Endodermal cell (in vitro differentiated cells): ENCODE measurements around the gene SUFU. TPM values are rescaled to one million over a fixed set of nuclear protein-coding genes. Genes with fewer than 3 reads are reported as not detected.
A peak's percentile ranks its signal among the peaks of the same experiment; 100 is the strongest.

Source experiments
- DNase-seq: peaks from one replicate; pipeline ENCODE4 v3.0.0-alpha.2; 2017
- H3K27ac ChIP-seq: 2 replicates; pipeline ENCODE4 v1.5.1; 2013; ENCODE audit warnings: mild to moderate bottlenecking, low read depth, low read length, moderate library complexity
- H3K27me3 ChIP-seq: 2 replicates; pipeline ENCODE4 v1.6.1; 2013; ENCODE audit warnings: mild to moderate bottlenecking, low read length, moderate library complexity; ENCODE audit not compliant: insufficient read depth, control insufficient read depth, poor library complexity, severe bottlenecking
- H3K36me3 ChIP-seq: 2 replicates; pipeline ENCODE4 v1.7.0; 2013; ENCODE audit warnings: mild to moderate bottlenecking, low read length, moderate library complexity; ENCODE audit not compliant: control insufficient read depth, insufficient read depth
- H3K4me1 ChIP-seq: one replicate; pipeline ENCODE4 v1.7.0; 2013; ENCODE audit warnings: low read length; ENCODE audit not compliant: control insufficient read depth, insufficient read depth
- H3K4me3 ChIP-seq: 2 replicates; pipeline ENCODE4 v1.5.1; 2013; ENCODE audit warnings: mild to moderate bottlenecking, low read length, moderate library complexity
- H3K9ac ChIP-seq: 2 replicates; pipeline ENCODE4 v1.6.1; 2013; ENCODE audit warnings: mild to moderate bottlenecking, low read length, moderate library complexity; ENCODE audit not compliant: poor library complexity, severe bottlenecking; ENCODE audit errors: extremely low read depth
- H3K9me3 ChIP-seq: 2 replicates; pipeline ENCODE4 v1.6.1; 2013; ENCODE audit warnings: mild to moderate bottlenecking, low read length, moderate library complexity; ENCODE audit not compliant: control insufficient read depth
- H3K27ac Mint-ChIP-seq: 2 replicates; pipeline ENCODE4 v1.8.0; 2020; ENCODE audit warnings: mixed read lengths
- H3K27me3 Mint-ChIP-seq: 2 replicates; pipeline ENCODE4 v1.8.0; 2021; ENCODE audit warnings: mild to moderate bottlenecking, mixed read lengths; ENCODE audit not compliant: insufficient read depth
- H3K36me3 Mint-ChIP-seq: 2 replicates; pipeline ENCODE4 v1.8.0; 2020; ENCODE audit warnings: low read depth, mixed read lengths
- H3K4me1 Mint-ChIP-seq: 2 replicates; pipeline ENCODE4 v1.8.0; 2020; ENCODE audit warnings: mixed read lengths
- H3K4me3 Mint-ChIP-seq: 2 replicates; pipeline ENCODE4 v1.8.0; 2020; ENCODE audit warnings: mild to moderate bottlenecking, moderate library complexity, mixed read lengths
- H3K9me3 Mint-ChIP-seq: 2 replicates; pipeline ENCODE4 v1.8.0; 2020; ENCODE audit warnings: mild to moderate bottlenecking, mixed read lengths
- WGBS, 2 experiments: methylation state at CpG; one replicate each; pipeline versions ENCODE4 v1.1.5 to v1.1.7; 2013; ENCODE audit warnings: missing lambda C conversion rate in 2 of 2, mixed read lengths in 1 of 2; ENCODE audit not compliant: insufficient coverage in 1 of 2, insufficient read length in 1 of 2; 5-methylcytosine and 5-hydroxymethylcytosine counted together
- total RNA-seq, 2 donors: library from RNA; stranded (reverse); fragmentation: NEBNext Ultra II Directional in 1 of 2; extraction: Animal tissue kit (Norgen Biotek cat#: 25700) in 1 of 2; gene quantifications; 2 replicates in 1 of 2; 3 replicates in 1 of 2; pipeline ENCODE4 v1.2.1, GENCODE V29; 2021
- TF ChIP-seq, protein P1 (sequence below): fragments of 200-600 bp; sonication (generic); conservative IDR thresholded peaks from 2 replicates; pipeline ENCODE4 v1.5.0; 2021; ENCODE audit warnings: antibody characterized with exemption, mild to moderate bottlenecking

The SUFU gene
- total RNA-seq, 2 donors from 2014 or later: 19.1 to 20.6 TPM

DNA sequence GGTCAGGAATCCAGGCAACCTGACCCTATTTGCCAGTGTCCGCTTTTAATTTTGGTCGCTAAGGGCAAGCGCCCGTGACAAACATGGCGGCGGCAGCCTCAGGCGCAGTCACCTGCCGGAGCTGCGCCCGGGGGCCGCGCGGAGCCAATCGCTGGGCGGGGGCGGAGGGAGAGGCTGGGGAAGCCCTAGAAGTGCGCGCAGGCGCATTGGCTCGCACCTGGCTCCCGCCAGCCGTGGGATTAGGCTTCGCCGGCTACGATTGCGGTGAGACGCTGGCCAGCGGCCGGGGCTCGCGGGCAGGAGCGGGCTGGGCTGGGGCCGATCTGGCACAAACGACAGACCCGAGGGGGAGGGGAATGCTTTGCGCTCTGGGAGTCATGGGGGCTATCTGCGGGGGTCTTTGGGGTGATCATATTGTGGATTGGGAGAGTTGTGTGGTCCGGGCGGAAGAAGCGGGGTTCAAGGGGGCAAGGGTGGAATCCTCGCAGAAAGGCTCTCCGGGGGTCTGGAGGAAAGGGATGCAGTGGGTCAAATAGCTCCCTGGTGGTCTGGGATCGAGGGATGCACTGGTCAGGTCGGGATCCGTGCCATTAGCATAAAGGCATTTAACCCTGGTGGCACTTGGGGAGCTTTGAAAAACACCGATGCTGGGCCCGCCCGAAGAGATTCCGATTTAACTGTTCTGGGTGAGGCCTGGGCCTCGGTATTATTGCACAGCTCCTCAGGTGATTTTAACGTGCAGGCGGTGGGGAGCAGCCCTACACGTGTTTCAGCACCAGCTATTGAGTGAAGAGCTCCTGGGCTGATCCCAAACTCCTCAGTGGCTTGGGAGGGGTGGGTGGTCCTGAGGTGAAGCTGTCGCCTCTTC is 42.4 kb upstream of the SUFU start:
- peak overlapping the region; percentile 91 for H3K27ac Mint-ChIP-seq
- Histone ChIP-seq H3K9me3 (no peaks in the 10 kb centered on the region), H3K4me1 (peaks cover under 1% of the 10 kb centered on the region), H3K36me3 (no peaks in the 10 kb centered on the region), H3K27ac (no peak overlapping the region), H3K27me3 (peaks cover 42% of the 10 kb centered on the region), H3K9ac (no peak overlapping the region), H3K4me3 (peak overlapping the region; percentile 75)
- peak; percentile 98 for DNase-seq
- peaks cover 36% of the 10 kb centered on the region for H3K4me1 Mint-ChIP-seq
- H3K36me3 Mint-ChIP-seq: no peaks in the 10 kb centered on the region
- peak overlapping the region; percentile 64 for H3K4me3 Mint-ChIP-seq
- peaks cover 48% of the 10 kb centered on the region for H3K27me3 Mint-ChIP-seq
- TF ChIP-seq, protein P1, sequence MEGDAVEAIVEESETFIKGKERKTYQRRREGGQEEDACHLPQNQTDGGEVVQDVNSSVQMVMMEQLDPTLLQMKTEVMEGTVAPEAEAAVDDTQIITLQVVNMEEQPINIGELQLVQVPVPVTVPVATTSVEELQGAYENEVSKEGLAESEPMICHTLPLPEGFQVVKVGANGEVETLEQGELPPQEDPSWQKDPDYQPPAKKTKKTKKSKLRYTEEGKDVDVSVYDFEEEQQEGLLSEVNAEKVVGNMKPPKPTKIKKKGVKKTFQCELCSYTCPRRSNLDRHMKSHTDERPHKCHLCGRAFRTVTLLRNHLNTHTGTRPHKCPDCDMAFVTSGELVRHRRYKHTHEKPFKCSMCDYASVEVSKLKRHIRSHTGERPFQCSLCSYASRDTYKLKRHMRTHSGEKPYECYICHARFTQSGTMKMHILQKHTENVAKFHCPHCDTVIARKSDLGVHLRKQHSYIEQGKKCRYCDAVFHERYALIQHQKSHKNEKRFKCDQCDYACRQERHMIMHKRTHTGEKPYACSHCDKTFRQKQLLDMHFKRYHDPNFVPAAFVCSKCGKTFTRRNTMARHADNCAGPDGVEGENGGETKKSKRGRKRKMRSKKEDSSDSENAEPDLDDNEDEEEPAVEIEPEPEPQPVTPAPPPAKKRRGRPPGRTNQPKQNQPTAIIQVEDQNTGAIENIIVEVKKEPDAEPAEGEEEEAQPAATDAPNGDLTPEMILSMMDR: no peak
- no peaks in the 10 kb centered on the region for H3K9me3 Mint-ChIP-seq
- WGBS, 2 experiments: 1 to 3% methylated on average over 23 to 54 of the region's 54 CpGs

GRCh38 chr10:102462512-102463054 is 41.2 kb upstream of the SUFU start:
- Histone ChIP-seq H3K9ac (no peak overlapping the region), H3K4me1 (no peaks in the 10 kb centered on the region), H3K4me3 (no peak overlapping the region), H3K9me3 (no peaks in the 10 kb centered on the region), H3K36me3 (no peaks in the 10 kb centered on the region), H3K27me3 (peaks cover 38% of the 10 kb centered on the region), H3K27ac (no peak overlapping the region)
- H3K4me1 Mint-ChIP-seq: peaks cover 36% of the 10 kb centered on the region
- no peak for DNase-seq
- no peaks in the 10 kb centered on the region for H3K36me3 Mint-ChIP-seq
- TF ChIP-seq, protein P1: no peak
- 64 to 65% methylated on average over 3 to 6 of the region's 6 CpGs for WGBS, 2 experiments
- H3K4me3 Mint-ChIP-seq: peak overlapping the region; percentile 39
- no peak overlapping the region for H3K27ac Mint-ChIP-seq
- H3K9me3 Mint-ChIP-seq: no peaks in the 10 kb centered on the region
- H3K27me3 Mint-ChIP-seq: peaks cover 40% of the 10 kb centered on the region

DNA sequence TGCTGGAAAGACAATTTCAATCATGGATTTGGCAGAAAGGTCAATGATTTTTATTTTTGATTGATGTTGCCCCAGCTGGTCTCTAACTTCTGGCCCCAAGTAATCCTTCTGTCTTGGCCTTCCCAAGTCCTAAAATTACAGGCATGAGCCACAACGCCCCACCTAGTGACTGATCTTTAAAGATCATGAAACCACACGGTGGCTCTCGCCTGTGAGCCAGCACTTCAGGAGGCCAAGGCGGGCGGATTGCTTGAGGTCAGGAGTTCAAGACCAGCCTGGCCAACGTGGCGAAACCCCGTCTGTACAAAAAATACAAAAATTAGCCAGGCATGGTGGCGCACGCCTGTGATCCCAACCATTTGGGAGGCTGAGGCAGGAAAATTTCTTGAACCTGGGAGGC is 39.8 kb upstream of the SUFU start:
- no peak for DNase-seq
- H3K27me3 Mint-ChIP-seq: peaks cover 26% of the 10 kb centered on the region
- peaks cover 24% of the 10 kb centered on the region for H3K27me3 ChIP-seq
- no peak overlapping the region for H3K27ac ChIP-seq
- H3K9me3 ChIP-seq: no peaks in the 10 kb centered on the region
- H3K36me3 Mint-ChIP-seq: no peaks in the 10 kb centered on the region
- H3K4me1 Mint-ChIP-seq: peaks cover 36% of the 10 kb centered on the region
- WGBS, 2 experiments: 85 to 87% methylated on average over 4 to 10 of the region's 10 CpGs
- H3K4me1 ChIP-seq: no peaks in the 10 kb centered on the region
- no peaks in the 10 kb centered on the region for H3K36me3 ChIP-seq
- TF ChIP-seq, protein P1: no peak
- H3K9me3 Mint-ChIP-seq: no peaks in the 10 kb centered on the region
- H3K4me3 ChIP-seq: peak overlapping the region; percentile 41
- no peak overlapping the region for H3K4me3 Mint-ChIP-seq
- H3K9ac ChIP-seq: no peak overlapping the region
- H3K27ac Mint-ChIP-seq: no peak overlapping the region
